ENCODE measurements around the gene CUX1. TPM values are rescaled to one million over a fixed set of nuclear protein-coding genes. Genes with fewer than 3 reads are reported as not detected.

The CUX1 gene
- total RNA-seq, 1 donor from 2014 or later = 89.1 TPM

DNA sequence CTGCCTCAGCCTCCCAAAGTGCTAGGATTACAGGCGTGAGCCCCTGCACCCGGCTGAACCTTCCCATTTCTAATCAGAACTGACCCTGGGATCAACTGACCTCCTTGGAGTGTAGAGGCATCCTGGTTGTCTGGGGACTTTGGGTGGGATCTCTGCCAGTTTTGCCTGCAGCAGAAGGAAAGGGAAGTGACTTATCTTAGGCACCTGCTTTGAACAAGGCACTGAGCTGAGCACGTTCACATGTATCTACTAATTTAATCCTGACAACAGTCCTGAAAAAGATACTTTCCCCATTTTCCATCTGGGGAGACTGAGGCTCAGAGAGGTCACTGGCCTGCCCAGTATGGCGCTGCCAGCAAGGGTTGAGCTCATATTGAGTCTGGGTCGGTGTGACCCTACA lies 153.4 kb downstream of the CUX1 start:
- no peaks in the 10 kb centered on the region for H3K27me3 Mint-ChIP-seq (ENCODE audit: unreplicated experiment)

DNA sequence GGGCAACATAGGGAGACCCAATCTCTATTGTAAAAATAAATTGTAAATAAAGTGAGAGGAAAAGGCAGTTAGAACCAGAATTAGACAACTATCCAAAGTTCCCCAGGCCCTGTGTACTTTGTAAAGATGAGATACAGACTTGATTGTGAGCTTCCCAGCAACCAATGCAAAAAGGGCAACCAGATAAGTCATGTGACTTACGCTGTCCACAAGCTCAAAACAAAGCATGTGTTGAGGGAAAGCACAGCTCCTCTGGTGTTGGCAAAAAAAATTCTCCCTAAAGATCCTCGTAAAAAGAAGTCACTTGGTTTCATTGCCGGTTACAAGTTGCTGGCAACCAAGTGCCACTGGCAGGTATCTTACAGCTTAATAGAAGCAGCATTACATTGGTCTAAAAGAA lies 154.0 kb downstream of the CUX1 start:
- TF ChIP-seq, protein P1, sequence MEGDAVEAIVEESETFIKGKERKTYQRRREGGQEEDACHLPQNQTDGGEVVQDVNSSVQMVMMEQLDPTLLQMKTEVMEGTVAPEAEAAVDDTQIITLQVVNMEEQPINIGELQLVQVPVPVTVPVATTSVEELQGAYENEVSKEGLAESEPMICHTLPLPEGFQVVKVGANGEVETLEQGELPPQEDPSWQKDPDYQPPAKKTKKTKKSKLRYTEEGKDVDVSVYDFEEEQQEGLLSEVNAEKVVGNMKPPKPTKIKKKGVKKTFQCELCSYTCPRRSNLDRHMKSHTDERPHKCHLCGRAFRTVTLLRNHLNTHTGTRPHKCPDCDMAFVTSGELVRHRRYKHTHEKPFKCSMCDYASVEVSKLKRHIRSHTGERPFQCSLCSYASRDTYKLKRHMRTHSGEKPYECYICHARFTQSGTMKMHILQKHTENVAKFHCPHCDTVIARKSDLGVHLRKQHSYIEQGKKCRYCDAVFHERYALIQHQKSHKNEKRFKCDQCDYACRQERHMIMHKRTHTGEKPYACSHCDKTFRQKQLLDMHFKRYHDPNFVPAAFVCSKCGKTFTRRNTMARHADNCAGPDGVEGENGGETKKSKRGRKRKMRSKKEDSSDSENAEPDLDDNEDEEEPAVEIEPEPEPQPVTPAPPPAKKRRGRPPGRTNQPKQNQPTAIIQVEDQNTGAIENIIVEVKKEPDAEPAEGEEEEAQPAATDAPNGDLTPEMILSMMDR (IDR thresholded peaks at IDR 0.05) = no peak
- Mint-ChIP-seq H3K36me3 (ENCODE audit: unreplicated experiment) (peaks cover 2% of the 10 kb centered on the region), H3K27ac (ENCODE audit: unreplicated experiment) (no peak overlapping the region), H3K9me3 (ENCODE audit: unreplicated experiment) (no peaks in the 10 kb centered on the region), H3K4me1 (ENCODE audit: unreplicated experiment) (no peaks in the 10 kb centered on the region), H3K4me3 (ENCODE audit: unreplicated experiment) (no peak overlapping the region), H3K27me3 (ENCODE audit: unreplicated experiment) (no peaks in the 10 kb centered on the region)
- DNase-seq (ENCODE audit: extremely low spot score, unreplicated experiment) = no peak

More for the DNA sequence above, 153.4 kb downstream of the CUX1 start:
- Mint-ChIP-seq H3K4me1 (ENCODE audit: unreplicated experiment) (no peaks in the 10 kb centered on the region), H3K36me3 (ENCODE audit: unreplicated experiment) (peaks cover 2% of the 10 kb centered on the region), H3K27ac (ENCODE audit: unreplicated experiment) (no peak overlapping the region), H3K9me3 (ENCODE audit: unreplicated experiment) (no peaks in the 10 kb centered on the region), H3K4me3 (ENCODE audit: unreplicated experiment) (no peak overlapping the region)
- DNase-seq (ENCODE audit: extremely low spot score, unreplicated experiment) = no peak
- TF ChIP-seq, protein P1 (IDR thresholded peaks at IDR 0.05) = no peak

DNA sequence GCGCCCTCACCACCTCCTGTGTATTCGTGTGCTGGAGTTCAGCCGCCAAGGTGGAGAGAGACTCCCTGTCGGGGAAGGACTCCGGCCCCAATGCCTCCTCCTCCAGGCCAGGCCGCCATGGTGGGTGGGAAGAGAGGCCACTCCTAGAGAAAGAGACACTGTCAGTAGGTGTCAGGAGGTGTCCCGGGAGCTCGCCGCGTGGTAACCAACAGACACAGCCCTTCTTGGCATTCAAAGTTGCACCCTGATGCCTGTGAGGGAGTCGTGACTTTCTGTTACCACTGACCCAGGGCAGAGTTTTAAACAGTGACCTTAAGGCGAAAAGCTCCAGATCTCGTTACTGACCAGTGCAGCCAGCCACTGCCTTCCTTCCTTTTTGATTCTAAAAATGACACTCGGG lies 155.2 kb downstream of the CUX1 start:
- no peaks in the 10 kb centered on the region for H3K4me1 Mint-ChIP-seq (ENCODE audit: unreplicated experiment)
- H3K9me3 Mint-ChIP-seq (ENCODE audit: unreplicated experiment) = no peaks in the 10 kb centered on the region
- DNase-seq (ENCODE audit: extremely low spot score, unreplicated experiment) = no peak
- H3K36me3 Mint-ChIP-seq (ENCODE audit: unreplicated experiment) = peaks cover 2% of the 10 kb centered on the region
- no peak overlapping the region for H3K27ac Mint-ChIP-seq (ENCODE audit: unreplicated experiment)
- H3K4me3 Mint-ChIP-seq (ENCODE audit: unreplicated experiment) = no peak overlapping the region
- H3K27me3 Mint-ChIP-seq (ENCODE audit: unreplicated experiment) = no peaks in the 10 kb centered on the region
- TF ChIP-seq, protein P1 (IDR thresholded peaks at IDR 0.05) = no peak

DNA sequence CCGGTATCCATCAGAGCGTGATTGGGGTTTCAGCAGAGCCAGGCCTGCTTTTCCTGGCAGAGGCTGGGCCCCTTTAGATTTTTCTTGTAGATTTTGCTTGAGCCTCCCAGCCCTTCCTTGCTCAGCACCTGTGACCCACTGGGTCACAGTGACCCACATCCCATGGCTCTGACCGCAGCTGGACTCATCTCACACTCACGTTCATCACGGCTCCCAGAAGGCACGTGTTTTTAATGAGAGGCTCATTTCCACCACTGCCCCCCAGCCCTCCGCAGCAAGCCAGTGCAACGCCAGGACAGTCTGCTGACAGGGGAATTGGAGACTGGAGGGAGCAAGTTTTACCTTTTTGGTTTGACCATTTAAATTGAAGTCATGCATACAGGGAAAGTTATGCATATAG lies 155.7 kb downstream of the CUX1 start:
- Mint-ChIP-seq H3K36me3 (ENCODE audit: unreplicated experiment) (peaks cover 2% of the 10 kb centered on the region), H3K4me3 (ENCODE audit: unreplicated experiment) (no peak overlapping the region), H3K27me3 (ENCODE audit: unreplicated experiment) (no peaks in the 10 kb centered on the region), H3K9me3 (ENCODE audit: unreplicated experiment) (no peaks in the 10 kb centered on the region), H3K4me1 (ENCODE audit: unreplicated experiment) (no peaks in the 10 kb centered on the region), H3K27ac (ENCODE audit: unreplicated experiment) (no peak overlapping the region)
- TF ChIP-seq, protein P1 (IDR thresholded peaks at IDR 0.05) = no peak
- DNase-seq (ENCODE audit: extremely low spot score, unreplicated experiment) = no peak

DNA sequence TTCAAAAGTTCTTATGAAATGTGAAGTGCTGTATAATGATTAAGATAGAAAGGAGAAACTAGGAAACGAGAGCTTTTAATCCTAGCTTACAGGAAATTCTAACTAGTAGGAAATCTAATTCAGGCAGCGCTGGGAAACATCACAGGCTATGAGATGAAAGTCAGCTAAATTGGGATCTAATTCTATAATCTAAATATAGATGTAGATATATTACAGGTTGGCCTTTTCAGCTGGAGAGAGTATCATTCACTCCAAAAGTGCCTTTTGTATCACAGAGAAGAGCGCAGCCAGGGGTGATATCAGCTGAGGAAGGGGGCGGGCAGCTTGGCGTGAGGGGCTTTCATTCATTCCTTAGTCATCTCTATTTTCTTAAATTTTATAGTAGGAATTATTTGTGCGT lies 157.0 kb downstream of the CUX1 start:
- peaks cover 6% of the 10 kb centered on the region for H3K36me3 Mint-ChIP-seq (ENCODE audit: unreplicated experiment)
- no peaks in the 10 kb centered on the region for H3K27me3 Mint-ChIP-seq (ENCODE audit: unreplicated experiment)

More for the DNA sequence above, 157.0 kb downstream of the CUX1 start:
- no peak overlapping the region for H3K27ac Mint-ChIP-seq (ENCODE audit: unreplicated experiment)
- TF ChIP-seq, protein P1 (IDR thresholded peaks at IDR 0.05) = no peak
- no peaks in the 10 kb centered on the region for H3K9me3 Mint-ChIP-seq (ENCODE audit: unreplicated experiment)
- no peaks in the 10 kb centered on the region for H3K4me1 Mint-ChIP-seq (ENCODE audit: unreplicated experiment)
- DNase-seq (ENCODE audit: extremely low spot score, unreplicated experiment) = no peak
- H3K4me3 Mint-ChIP-seq (ENCODE audit: unreplicated experiment) = no peak overlapping the region
